WTC11 (cell line): ENCODE measurements around the gene CENPF.

Source experiments
- CTCF ChIP-seq: fragments of 200-600 bp; IDR thresholded peaks from 2 replicates; pipeline ENCODE4 v1.8.0; 2022; ENCODE audit warnings: antibody characterized with exemption
- ETV6 ChIP-seq: sonication (generic); formaldehyde crosslinking; IDR thresholded peaks from 2 replicates; pipeline ENCODE4 v1.8.1; 2022; ENCODE audit warnings: mild to moderate bottlenecking, missing genetic modification reagents
- FOXK1 ChIP-seq: sonication (generic); formaldehyde crosslinking; IDR thresholded peaks from 2 replicates; pipeline ENCODE4 v1.8.0; 2022; ENCODE audit warnings: mild to moderate bottlenecking, moderate library complexity, missing genetic modification reagents

- TF ChIP-seq CTCF (no peak), FOXK1 (CRISPR knock-in tag) (no peak), ETV6 (no peak)
Observed at GRCh38 chr1:214635506-214635905, 32.5 kb downstream of the CENPF start.
